Panc1 (cell line): ENCODE measurements around the gene NTN5. TPM values are rescaled to one million over a fixed set of nuclear protein-coding genes. Genes with fewer than 3 reads are reported as not detected.

Source experiments
- ATAC-seq: fragments of 200-7000 bp; cut with Tn5 transposase; 2 replicates; pipeline ENCODE4 v1.9.1; 2020; ENCODE audit warnings: mild to moderate bottlenecking, moderate library complexity
- BruUV-seq: library from RNA; stranded (reverse); fragments of 400-500 nt; replicated peaks from 2 replicates; lab custom pipeline; 2021; lab: Mats Ljungman, UMichigan
- CTCF ChIA-PET: fragments of 300-600 bp; sonication (Branson Sonifier 250); formaldehyde crosslinking; loops from one replicate; lab custom pipeline; 2022; ENCODE audit warnings: antibody characterized with exemption; lab: Charles Lee
- POLR2A ChIA-PET: fragments of 300-600 bp; sonication (Branson Sonifier 250); formaldehyde crosslinking; loops from one replicate; lab custom pipeline; 2022; ENCODE audit warnings: antibody characterized with exemption; lab: Charles Lee
- DNase-seq: peaks from one replicate; pipeline ENCODE4 v3.0.0-alpha.2; 2010; ENCODE audit warnings: low read depth, low spot score
- H3K27ac ChIP-seq: 2 replicates; pipeline ENCODE4 v1.5.1; 2011; ENCODE audit warnings: mild to moderate bottlenecking, low read length, inconsistent platforms
- H3K27me3 ChIP-seq: fragments of 200-500 bp; sonication (Bioruptor generic); 2 replicates; pipeline ENCODE4 v1.6.0; 2014; ENCODE audit warnings: low read length, inconsistent platforms; ENCODE audit not compliant: control insufficient read depth, insufficient read depth
- H3K36me3 ChIP-seq: fragments of 200-500 bp; sonication (Bioruptor generic); 2 replicates; pipeline ENCODE4 v1.5.1; 2014; ENCODE audit warnings: inconsistent platforms, mild to moderate bottlenecking, low read length, moderate library complexity; ENCODE audit not compliant: control insufficient read depth, insufficient read depth
- H3K4me1 ChIP-seq: 2 replicates; pipeline ENCODE4 v1.5.1; 2011; ENCODE audit warnings: inconsistent platforms, mild to moderate bottlenecking, low read length, moderate library complexity; ENCODE audit not compliant: control insufficient read depth, insufficient read depth
- H3K4me3 ChIP-seq, 2 experiments: 2 replicates each; pipeline ENCODE4 v1.5.1; 2011 to 2012; ENCODE audit warnings: low read depth in 2 of 2, low read length in 2 of 2, mild to moderate bottlenecking in 2 of 2, inconsistent platforms in 1 of 2, moderate library complexity in 1 of 2
- H3K9me3 ChIP-seq: fragments of 200-500 bp; sonication (Bioruptor generic); 2 replicates; pipeline ENCODE4 v1.5.1; 2014; ENCODE audit warnings: low read depth, mild to moderate bottlenecking, inconsistent platforms, low read length, moderate library complexity; ENCODE audit not compliant: control insufficient read depth, insufficient read depth
- CTCF ChIP-seq: fragments of 450-650 bp; IDR thresholded peaks from 2 replicates; pipeline ENCODE4 v1.5.1; 2017; ENCODE audit warnings: mild to moderate bottlenecking
- POLR2AphosphoS5 ChIP-seq: IDR thresholded peaks from 2 replicates; pipeline ENCODE4 v1.6.1; 2012; ENCODE audit warnings: mild to moderate bottlenecking, low read depth, low read length, moderate library complexity
- REST ChIP-seq, 2 experiments: IDR thresholded peaks; 2 replicates each; pipeline ENCODE4 v1.6.1; 2011 to 2012; ENCODE audit warnings: low read depth in 2 of 2, control low read depth in 1 of 2, low read length in 1 of 2, mild to moderate bottlenecking in 1 of 2, moderate library complexity in 1 of 2; ENCODE audit not compliant: insufficient read depth in 1 of 2
- SIN3A ChIP-seq: IDR thresholded peaks from 2 replicates; pipeline ENCODE4 v1.6.1; 2012; ENCODE audit warnings: low read depth, mild to moderate bottlenecking, low read length, moderate library complexity, borderline replicate concordance; ENCODE audit not compliant: insufficient read depth
- TCF7L2 ChIP-seq: IDR thresholded peaks from 2 replicates; pipeline ENCODE4 v1.6.1; 2011; ENCODE audit warnings: mild to moderate bottlenecking, low read depth, low read length, inconsistent platforms
- in situ Hi-C: cut with HindIII; loops from 2 replicates; pipeline ENCODE4 v1.10.0; 2016; ENCODE audit warnings: low sequenced_read_pairs, low pct_unique_long_range_greater_than_20kb
- intact Hi-C: fragments of 100-400 bp; cut with micrococcal nuclease; formaldehyde crosslinking; loops from one replicate; pipeline ENCODE4 v1.10.0; 2022; ENCODE audit not compliant: unreplicated experiment
- total RNA-seq: library from RNA; stranded (reverse); gene quantifications from one replicate; pipeline ENCODE4 v1.2.1, GENCODE V29; 2021; ENCODE audit not compliant: unreplicated experiment

Gene NTN5
- total RNA-seq, 1 experiment from 2014 or later = 0.23 TPM

- ATAC-seq (no peak), DNase-seq (no peak)
- POLR2A ChIA-PET = interaction anchor here (0.6 kb wide), 1 partner anchor 380 kb away, joined by 7 read pairs; no protein-coding TSS in a partner anchor
- no peak overlapping the region for H3K4me3 ChIP-seq
- peaks cover 11% of the 10 kb centered on the region for H3K4me1 ChIP-seq
- H3K36me3 ChIP-seq = no peaks in the 10 kb centered on the region
- BruUV-seq = no TSS peak
- H3K9me3 ChIP-seq = no peaks in the 10 kb centered on the region
- intact Hi-C loops = no loop called here
- no peaks in the 10 kb centered on the region for H3K27me3 ChIP-seq
- TF ChIP-seq SIN3A (no peak), POLR2AphosphoS5 (no peak), TCF7L2 (no peak), CTCF (no peak), REST (IDR thresholded peaks at IDR 0.05; ENCODE audit: insufficient read depth in 1 of 2, low read depth in 2 of 2, low read length in 1 of 2) (no peak)
- in situ Hi-C loops = no loop called here
- H3K27ac ChIP-seq = no peak overlapping the region
- CTCF ChIA-PET = no interaction called here
Observed at GRCh38 chr19:48627201-48627864, 45.5 kb downstream of the NTN5 start.

- in situ Hi-C loops = no loop called here
- no peak for TF ChIP-seq REST (IDR thresholded peaks at IDR 0.05; ENCODE audit: insufficient read depth in 1 of 2, low read depth in 2 of 2, low read length in 1 of 2)
- TF ChIP-seq TCF7L2 = no peak
- no peak for TF ChIP-seq SIN3A
- TF ChIP-seq CTCF = no peak
- TF ChIP-seq POLR2AphosphoS5 = no peak
- no peak for ATAC-seq
- Histone ChIP-seq H3K27ac (no peak overlapping the region), H3K4me3 (no peak overlapping the region), H3K27me3 (no peaks in the 10 kb centered on the region), H3K9me3 (no peaks in the 10 kb centered on the region), H3K36me3 (no peaks in the 10 kb centered on the region), H3K4me1 (peaks cover 11% of the 10 kb centered on the region)
- no peak for DNase-seq
- BruUV-seq = no TSS peak
- CTCF ChIA-PET = no interaction called here
- POLR2A ChIA-PET = no interaction called here
- intact Hi-C loops = no loop called here
Observed at GRCh38 chr19:48625891-48626327, 46.9 kb downstream of the NTN5 start.
